Common myeloid progenitor, CD34-positive (primary cell): ENCODE results near the gene PTH2.

Experiments used
- CTCF ChIA-PET: fragments of 350-600 bp; sonication (Branson Sonifier 250); formaldehyde crosslinking; loops from one replicate; lab custom pipeline; 2021; ENCODE audit warnings: antibody characterized with exemption; lab: Charles Lee
- POLR2A ChIA-PET: fragments of 350-600 bp; sonication (Branson Sonifier 250); formaldehyde crosslinking; loops from one replicate; lab custom pipeline; 2021; ENCODE audit warnings: antibody characterized with exemption; lab: Charles Lee
- DNase-seq, 3 donors: peaks; one replicate each; pipeline versions ENCODE4 v3.0.0 to v3.0.0-alpha.2; 2013
- H3K27ac ChIP-seq, 2 experiments: 1 replicate in 1 of 2; 2 replicates in 1 of 2; pipeline ENCODE4 v1.7.0; 2013; ENCODE audit warnings: inconsistent platforms in 2 of 2, low read length in 2 of 2, mild to moderate bottlenecking in 2 of 2, low read depth in 1 of 2, moderate library complexity in 1 of 2; ENCODE audit not compliant: severe bottlenecking in 2 of 2, insufficient read depth in 1 of 2, poor library complexity in 1 of 2
- H3K27me3 ChIP-seq, 5 experiments: replicated peaks in 2 of 5; 1 replicate in 3 of 5; 2 replicates in 2 of 5; pipeline versions ENCODE4 v1.6.1 to v1.7.0; 2013; ENCODE audit warnings: low read length in 4 of 5, mild to moderate bottlenecking in 2 of 5, moderate library complexity in 2 of 5, inconsistent platforms in 1 of 5; ENCODE audit not compliant: insufficient read depth in 5 of 5, control insufficient read depth in 4 of 5
- H3K36me3 ChIP-seq, 4 experiments: 1 replicate in 2 of 4; 2 replicates in 2 of 4; pipeline versions ENCODE4 v1.6.1 to v1.7.0; 2013; ENCODE audit warnings: low read length in 3 of 4, control low read depth in 1 of 4, mild to moderate bottlenecking in 1 of 4; ENCODE audit not compliant: control insufficient read depth in 4 of 4, insufficient read depth in 4 of 4
- H3K4me1 ChIP-seq, 4 experiments: 1 replicate in 3 of 4; 2 replicates in 1 of 4; pipeline versions ENCODE4 v1.6.1 to v1.7.1; 2013; ENCODE audit warnings: low read length in 3 of 4, mild to moderate bottlenecking in 3 of 4, control low read depth in 1 of 4, inconsistent platforms in 1 of 4, moderate library complexity in 1 of 4; ENCODE audit not compliant: control insufficient read depth in 4 of 4, insufficient read depth in 4 of 4; ENCODE audit errors: control extremely low read depth in 1 of 4
- H3K4me3 ChIP-seq, 7 experiments: 1 replicate in 4 of 7; 2 replicates in 3 of 7; pipeline versions ENCODE4 v1.5.1 to v1.7.0; 2013; ENCODE audit warnings: mild to moderate bottlenecking in 7 of 7, low read length in 6 of 7, moderate library complexity in 6 of 7, inconsistent platforms in 2 of 7, low read depth in 2 of 7, control low read depth in 1 of 7; ENCODE audit not compliant: insufficient read depth in 4 of 7, control insufficient read depth in 1 of 7; ENCODE audit errors: extremely low read depth in 1 of 7
- H3K9me3 ChIP-seq, 5 experiments: 1 replicate in 4 of 5; 2 replicates in 1 of 5; pipeline versions ENCODE4 v1.6.1 to v1.7.1; 2013; ENCODE audit warnings: low read length in 4 of 5, mild to moderate bottlenecking in 2 of 5, inconsistent platforms in 1 of 5, low read depth in 1 of 5, moderate library complexity in 1 of 5; ENCODE audit not compliant: control insufficient read depth in 4 of 5, insufficient read depth in 2 of 5; ENCODE audit errors: control extremely low read depth in 1 of 5
- WGBS: methylation state at CpG from one replicate; pipeline ENCODE4 v1.1.5; 2013; ENCODE audit not compliant: insufficient coverage; 5-methylcytosine and 5-hydroxymethylcytosine counted together

PTH2 gene

GRCh38 chr19:49427855-49428546, 4.8 kb upstream of the PTH2 start:
- peak overlapping the region in 3 of 7 experiments; percentile 26 to 48 (median 36) for H3K4me3 ChIP-seq
- H3K9me3 ChIP-seq = peaks cover 0 to 4% (median 0%) of the 10 kb centered on the region in 5 experiments
- ChIA-PET CTCF (interaction anchor here (1.3 kb wide), 2 partner anchors 19 to 172 kb away, joined by 3 read pairs; no protein-coding TSS in a partner anchor), POLR2A (no interaction called here)
- DNase-seq = peak in 1 of 3 donors; percentile 26
- peaks cover 0 to 35% (median 23%) of the 10 kb centered on the region in 4 experiments for H3K4me1 ChIP-seq
- 2% methylated on average over 38 of the region's 45 CpGs for WGBS
- peaks cover 0 to 99% (median 63%) of the 10 kb centered on the region in 5 experiments for H3K27me3 ChIP-seq
- H3K27ac ChIP-seq = no peak overlapping the region
- no peaks in the 10 kb centered on the region for H3K36me3 ChIP-seq

DNA sequence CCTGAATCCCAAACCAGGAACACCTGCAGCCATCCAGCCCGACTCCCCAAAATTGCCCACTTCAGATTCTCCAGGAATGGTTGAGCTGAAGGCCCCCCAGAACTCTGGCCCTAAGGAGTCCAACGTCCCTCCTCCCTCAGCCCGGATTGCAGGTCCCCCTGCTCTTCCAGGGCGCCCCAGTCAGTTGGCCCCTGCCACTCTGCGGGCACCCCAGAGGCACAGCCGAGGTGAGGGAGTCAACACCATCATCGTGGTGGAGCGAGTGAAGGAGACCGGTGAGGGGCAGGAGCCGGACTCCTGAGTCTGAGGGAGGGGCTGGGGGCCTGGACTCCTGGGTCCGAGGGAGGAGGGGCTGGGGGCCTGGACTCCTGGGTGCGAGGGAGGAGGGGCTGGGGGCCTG, 4.1 kb upstream of the PTH2 start:
- POLR2A ChIA-PET = no interaction called here
- Histone ChIP-seq H3K9me3 (peaks cover 0 to 4% (median 0%) of the 10 kb centered on the region in 5 experiments), H3K4me3 (no peak overlapping the region), H3K36me3 (no peaks in the 10 kb centered on the region), H3K4me1 (peaks cover 0 to 35% (median 29%) of the 10 kb centered on the region in 4 experiments), H3K27me3 (peaks cover 0 to 99% (median 61%) of the 10 kb centered on the region in 5 experiments), H3K27ac (no peak overlapping the region)
- CTCF ChIA-PET = interaction anchor here (1.3 kb wide), 1 partner anchor 171 kb away, joined by 3 read pairs; no protein-coding TSS in a partner anchor
- 59% methylated on average over 3 of the region's 12 CpGs for WGBS
- no peak for DNase-seq

DNA sequence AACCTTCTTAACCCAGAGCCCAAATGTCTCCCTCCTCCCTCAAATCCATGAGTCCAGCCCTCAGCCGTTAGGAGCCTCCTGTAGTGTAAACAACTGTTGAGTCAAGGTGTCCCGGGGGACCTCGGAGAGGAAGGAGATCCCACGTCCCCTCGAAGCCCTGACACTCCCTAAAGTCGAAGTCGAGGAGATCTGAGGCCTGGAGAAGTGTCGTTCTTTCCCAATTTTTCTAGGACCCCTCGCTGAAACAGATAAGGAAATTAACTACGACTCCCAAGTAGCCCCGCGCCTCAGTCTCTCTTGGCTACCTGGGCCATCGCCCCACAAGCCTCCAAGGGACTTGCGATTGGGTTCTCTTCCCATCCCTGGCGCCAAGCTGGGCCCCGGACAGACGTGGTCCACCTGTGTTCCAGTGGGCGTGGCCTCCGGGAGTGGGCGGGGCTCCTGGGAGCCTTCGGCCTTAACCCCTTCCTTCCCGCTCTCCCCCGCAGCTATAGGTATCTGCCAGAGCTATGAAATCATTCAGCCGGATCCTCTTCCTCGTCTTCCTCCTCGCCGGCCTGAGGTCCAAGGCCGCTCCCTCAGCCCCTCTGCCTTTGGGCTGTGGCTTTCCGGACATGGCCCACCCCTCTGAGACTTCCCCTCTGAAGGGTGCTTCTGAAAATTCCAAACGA, 2.8 kb upstream of the PTH2 start:
- Histone ChIP-seq H3K27ac (no peak overlapping the region), H3K36me3 (no peaks in the 10 kb centered on the region), H3K4me1 (peaks cover 0 to 39% (median 36%) of the 10 kb centered on the region in 4 experiments), H3K9me3 (no peaks in the 10 kb centered on the region), H3K4me3 (no peak overlapping the region), H3K27me3 (peaks cover 0 to 98% (median 60%) of the 10 kb centered on the region in 5 experiments)
- ChIA-PET CTCF (interaction anchor here (1.0 to 2.4 kb wide), 3 partner anchors 10 to 35 kb away, joined by 3 to 11 read pairs (median 6); no protein-coding TSS in a partner anchor), POLR2A (no interaction called here)
- DNase-seq = no peak
- 7% methylated on average over 26 of the region's 30 CpGs for WGBS

DNA sequence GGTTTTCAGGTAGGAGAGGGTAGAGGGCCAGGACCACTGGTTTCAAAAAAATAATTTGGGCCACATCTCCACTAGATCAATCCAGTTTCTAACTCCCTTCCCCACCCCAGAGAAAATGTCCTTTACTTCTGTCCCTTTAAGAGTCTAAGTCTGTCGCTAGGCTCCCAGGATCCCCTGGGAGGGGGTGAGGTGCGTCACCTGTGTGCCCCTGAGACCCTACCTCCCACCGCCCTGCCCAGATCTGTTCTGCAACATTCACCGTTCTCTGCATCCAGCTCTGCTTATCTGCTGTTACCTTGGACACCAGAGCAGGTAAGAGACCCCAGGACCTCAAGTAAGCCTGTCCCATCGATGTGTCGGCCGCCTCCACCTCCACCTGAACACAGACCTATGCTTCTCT, 1.9 kb upstream of the PTH2 start, which contains the start of gene GFY:
Gene GFY (plus strand): TSS at position 211 of the 400 bp plus-strand sequence. CDS start 1,043 bp downstream, outside the sequence.
- ChIA-PET CTCF (interaction anchor here (1.0 to 2.4 kb wide), 4 partner anchors 9 to 34 kb away, joined by 3 to 11 read pairs (median 5); no protein-coding TSS in a partner anchor), POLR2A (no interaction called here)
- Histone ChIP-seq H3K4me1 (peaks cover 0 to 44% (median 40%) of the 10 kb centered on the region in 4 experiments), H3K4me3 (no peak within 1 kb of the TSS), H3K27me3 (peaks cover 5 to 98% (median 64%) of the 10 kb centered on the region in 5 experiments), H3K9me3 (no peaks in the 10 kb centered on the region), H3K36me3 (no peaks in the 10 kb centered on the region), H3K27ac (no peak within 1 kb of the TSS)
- DNase-seq = no peak
- WGBS = 62% methylated on average over 7 of the region's 7 CpGs

DNA sequence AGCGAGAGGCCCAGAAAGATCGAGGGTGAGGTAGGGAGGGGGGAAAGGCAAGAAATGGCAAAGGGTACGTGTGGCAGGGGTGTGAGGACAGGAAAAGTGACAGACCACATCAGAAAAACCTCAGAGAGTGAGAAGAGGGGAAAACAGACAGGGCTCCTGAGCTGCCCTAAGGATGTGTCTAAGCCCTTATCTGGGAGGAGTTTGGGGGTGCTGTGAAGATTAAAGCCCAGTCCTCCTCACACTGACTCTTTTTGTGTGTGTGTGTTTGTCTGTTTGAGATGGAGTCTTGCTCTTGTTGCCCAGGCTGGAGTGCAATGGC, 703 bp upstream of the PTH2 start:
- Histone ChIP-seq H3K4me3 (no peak overlapping the region), H3K27ac (no peak overlapping the region), H3K27me3 (peaks cover 5 to 96% (median 65%) of the 10 kb centered on the region in 5 experiments), H3K4me1 (peaks cover 0 to 44% (median 40%) of the 10 kb centered on the region in 4 experiments), H3K9me3 (no peaks in the 10 kb centered on the region), H3K36me3 (no peaks in the 10 kb centered on the region)
- ChIA-PET CTCF (interaction anchor here (1.4 to 2.4 kb wide), 2 partner anchors 23 to 33 kb away, joined by 4 to 11 read pairs; no protein-coding TSS in a partner anchor), POLR2A (no interaction called here)
- 25% methylated on average over 3 of the region's 3 CpGs for WGBS
- no peak for DNase-seq

- POLR2A ChIA-PET = no interaction called here
- no peaks in the 10 kb centered on the region for H3K36me3 ChIP-seq
- DNase-seq = peak in 2 of 3 donors; percentile 70 to 71
- WGBS = 3% methylated on average over 51 of the region's 58 CpGs
- no peaks in the 10 kb centered on the region for H3K9me3 ChIP-seq
- H3K27ac ChIP-seq = no peak overlapping the region
- peaks cover 0 to 42% (median 40%) of the 10 kb centered on the region in 4 experiments for H3K4me1 ChIP-seq
- peak overlapping the region in 4 of 7 experiments; percentile 8 to 45 (median 22) for H3K4me3 ChIP-seq
- CTCF ChIA-PET = interaction anchor here (0.9 to 1.2 kb wide), 2 partner anchors 9 to 10 kb away, joined by 3 read pairs; no protein-coding TSS in a partner anchor
- peaks cover 5 to 83% (median 54%) of the 10 kb centered on the region in 5 experiments for H3K27me3 ChIP-seq
These were observed 702 bp downstream of the PTH2 start for GRCh38 chr19:49422407-49423070.
